Measurements from ENCODE around the gene JAKMIP2.

DNA sequence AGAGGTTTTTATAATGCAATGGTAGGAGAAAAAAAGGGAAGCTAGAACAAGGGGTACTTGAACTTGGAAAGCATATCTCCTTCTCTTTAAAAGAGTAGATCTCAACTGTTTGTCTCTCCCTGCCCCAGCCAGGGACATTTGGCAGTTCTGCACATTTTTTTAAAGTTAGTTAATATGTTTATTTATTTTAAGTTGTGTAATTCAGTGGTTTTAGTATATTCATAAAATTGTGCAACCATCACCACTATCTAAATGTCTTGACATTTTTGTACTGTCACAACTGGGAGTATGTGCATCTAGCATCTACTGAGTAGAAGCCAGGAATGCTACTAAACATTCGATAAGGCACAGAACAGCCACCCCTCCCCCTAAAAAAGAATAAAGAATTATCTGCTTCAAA lies 169.2 kb downstream of the JAKMIP2 start:
- TF ChIP-seq, protein P1, sequence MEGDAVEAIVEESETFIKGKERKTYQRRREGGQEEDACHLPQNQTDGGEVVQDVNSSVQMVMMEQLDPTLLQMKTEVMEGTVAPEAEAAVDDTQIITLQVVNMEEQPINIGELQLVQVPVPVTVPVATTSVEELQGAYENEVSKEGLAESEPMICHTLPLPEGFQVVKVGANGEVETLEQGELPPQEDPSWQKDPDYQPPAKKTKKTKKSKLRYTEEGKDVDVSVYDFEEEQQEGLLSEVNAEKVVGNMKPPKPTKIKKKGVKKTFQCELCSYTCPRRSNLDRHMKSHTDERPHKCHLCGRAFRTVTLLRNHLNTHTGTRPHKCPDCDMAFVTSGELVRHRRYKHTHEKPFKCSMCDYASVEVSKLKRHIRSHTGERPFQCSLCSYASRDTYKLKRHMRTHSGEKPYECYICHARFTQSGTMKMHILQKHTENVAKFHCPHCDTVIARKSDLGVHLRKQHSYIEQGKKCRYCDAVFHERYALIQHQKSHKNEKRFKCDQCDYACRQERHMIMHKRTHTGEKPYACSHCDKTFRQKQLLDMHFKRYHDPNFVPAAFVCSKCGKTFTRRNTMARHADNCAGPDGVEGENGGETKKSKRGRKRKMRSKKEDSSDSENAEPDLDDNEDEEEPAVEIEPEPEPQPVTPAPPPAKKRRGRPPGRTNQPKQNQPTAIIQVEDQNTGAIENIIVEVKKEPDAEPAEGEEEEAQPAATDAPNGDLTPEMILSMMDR (conservative IDR thresholded peaks at IDR 0.05 in 1 of 2, IDR thresholded peaks at IDR 0.05 in 1 of 2; ENCODE audit: low read depth in 1 of 2, low read length in 2 of 2) = no peak
- TF ChIP-seq EZH2 (IDR thresholded peaks at IDR 0.05; ENCODE audit: low read length, missing control alignments) = no peak
